Measurements from ENCODE around the gene EFNA5.

DNA sequence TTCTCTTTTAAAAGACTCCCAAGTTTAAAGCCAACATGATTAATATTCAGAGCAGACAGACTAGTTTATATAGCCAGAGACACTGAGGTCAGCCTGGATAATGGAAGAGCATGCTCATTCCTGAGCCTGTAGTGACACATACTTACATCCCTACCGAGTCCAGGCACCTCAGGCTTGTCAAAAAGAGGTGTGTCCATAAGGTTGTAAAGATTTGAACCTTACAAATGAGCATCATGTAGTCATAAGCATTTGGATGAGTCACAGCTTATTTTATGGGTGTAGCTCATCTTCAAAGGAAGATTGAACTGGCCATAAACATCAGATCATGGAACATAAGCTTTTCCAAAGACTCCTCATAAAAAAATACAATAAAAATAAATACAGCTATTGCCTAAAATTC, 333.5 kb downstream of the EFNA5 start:
- TF ChIP-seq POLR2A (IDR thresholded peaks at IDR 0.05) (no peak), POLR2AphosphoS5 (IDR thresholded peaks at IDR 0.05; ENCODE audit: insufficient read depth in 1 of 2, low read depth in 1 of 2) (peak in 1 of 2 donors; percentile 59)
- TF ChIP-seq, protein P1, sequence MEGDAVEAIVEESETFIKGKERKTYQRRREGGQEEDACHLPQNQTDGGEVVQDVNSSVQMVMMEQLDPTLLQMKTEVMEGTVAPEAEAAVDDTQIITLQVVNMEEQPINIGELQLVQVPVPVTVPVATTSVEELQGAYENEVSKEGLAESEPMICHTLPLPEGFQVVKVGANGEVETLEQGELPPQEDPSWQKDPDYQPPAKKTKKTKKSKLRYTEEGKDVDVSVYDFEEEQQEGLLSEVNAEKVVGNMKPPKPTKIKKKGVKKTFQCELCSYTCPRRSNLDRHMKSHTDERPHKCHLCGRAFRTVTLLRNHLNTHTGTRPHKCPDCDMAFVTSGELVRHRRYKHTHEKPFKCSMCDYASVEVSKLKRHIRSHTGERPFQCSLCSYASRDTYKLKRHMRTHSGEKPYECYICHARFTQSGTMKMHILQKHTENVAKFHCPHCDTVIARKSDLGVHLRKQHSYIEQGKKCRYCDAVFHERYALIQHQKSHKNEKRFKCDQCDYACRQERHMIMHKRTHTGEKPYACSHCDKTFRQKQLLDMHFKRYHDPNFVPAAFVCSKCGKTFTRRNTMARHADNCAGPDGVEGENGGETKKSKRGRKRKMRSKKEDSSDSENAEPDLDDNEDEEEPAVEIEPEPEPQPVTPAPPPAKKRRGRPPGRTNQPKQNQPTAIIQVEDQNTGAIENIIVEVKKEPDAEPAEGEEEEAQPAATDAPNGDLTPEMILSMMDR (IDR thresholded peaks at IDR 0.05), result no peak

Data from vagina (tissue), 2 donors.